Measurements from ENCODE around the gene SPAG16.

- TF ChIP-seq TAF1 (IDR thresholded peaks at IDR 0.05; ENCODE audit: low read depth) = no peak
- no peak for TF ChIP-seq RAD21 (IDR thresholded peaks at IDR 0.05; ENCODE audit: low read depth)
- TF ChIP-seq CREB1 (IDR thresholded peaks at IDR 0.05; ENCODE audit: low read depth) = no peak
Measured at GRCh38 chr2:213846856-213847255, 562.6 kb downstream of the SPAG16 start.

Measured in Ishikawa (cell line).